HG03097 (cell line): ENCODE results near the gene VPS37C.

Experiments
- ATAC-seq: cut with Tn5 transposase; IDR thresholded peaks from one replicate; pipeline ENCODE4 v1.9.1; 2021; ENCODE audit not compliant: unreplicated experiment, low FRiP score

VPS37C gene

DNA sequence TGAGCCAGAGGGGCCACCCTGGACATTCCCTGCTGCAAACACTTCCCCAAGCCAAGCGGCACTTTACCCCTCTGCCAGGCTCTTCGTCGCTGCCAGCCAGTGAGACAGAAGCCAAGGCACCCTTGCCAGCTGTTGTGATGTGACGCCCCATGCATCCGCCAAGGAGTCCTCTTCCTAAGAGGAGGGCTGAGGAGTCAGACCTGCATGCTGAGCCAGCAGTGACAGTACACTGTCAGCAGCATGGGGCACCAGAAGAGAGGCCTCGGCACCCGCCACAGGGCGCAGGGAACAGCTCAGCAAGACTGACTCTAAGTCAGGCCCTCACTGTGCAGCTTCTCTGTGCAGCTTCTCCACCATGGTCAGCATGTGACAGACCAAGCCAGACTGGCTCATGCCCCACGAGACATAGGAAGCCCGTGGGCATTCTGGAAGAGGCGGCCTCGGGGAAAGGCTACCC is 26.4 kb downstream of the VPS37C start:
- ATAC-seq: no peak

DNA sequence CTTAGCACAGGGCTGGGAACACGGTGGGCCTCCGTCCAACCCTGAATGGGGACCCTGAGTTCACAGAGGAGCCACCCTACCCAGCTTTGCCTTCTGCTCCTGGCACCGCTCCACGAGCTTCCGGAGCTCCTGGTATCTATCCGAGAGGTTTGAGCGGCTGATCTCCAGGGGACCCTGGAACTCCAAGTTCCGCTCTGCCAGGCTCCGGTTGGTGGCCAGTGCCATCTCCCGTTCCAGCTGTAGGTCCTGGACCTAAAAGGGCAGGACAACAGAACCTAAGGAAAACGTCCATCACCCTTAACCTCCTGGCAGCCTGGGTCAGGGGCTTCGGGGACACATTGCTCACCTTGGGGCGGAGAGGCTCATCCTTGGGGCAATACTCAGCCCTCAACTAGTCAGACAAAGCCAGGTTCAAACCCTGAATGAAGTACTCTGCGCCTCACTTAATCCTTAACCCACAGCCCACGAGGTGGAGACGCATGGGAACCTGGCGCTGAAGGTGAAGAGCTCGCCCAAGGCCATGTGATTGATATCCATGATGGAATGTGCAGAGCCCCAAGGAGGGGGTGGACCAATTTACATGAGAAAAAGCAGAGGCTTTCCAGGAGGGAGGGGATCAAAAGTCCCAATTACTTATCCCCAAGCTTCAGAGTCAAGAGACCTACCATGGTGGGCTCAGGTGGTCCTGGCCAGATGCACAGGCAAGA is 27.1 kb downstream of the VPS37C start:
- no peak for ATAC-seq

DNA sequence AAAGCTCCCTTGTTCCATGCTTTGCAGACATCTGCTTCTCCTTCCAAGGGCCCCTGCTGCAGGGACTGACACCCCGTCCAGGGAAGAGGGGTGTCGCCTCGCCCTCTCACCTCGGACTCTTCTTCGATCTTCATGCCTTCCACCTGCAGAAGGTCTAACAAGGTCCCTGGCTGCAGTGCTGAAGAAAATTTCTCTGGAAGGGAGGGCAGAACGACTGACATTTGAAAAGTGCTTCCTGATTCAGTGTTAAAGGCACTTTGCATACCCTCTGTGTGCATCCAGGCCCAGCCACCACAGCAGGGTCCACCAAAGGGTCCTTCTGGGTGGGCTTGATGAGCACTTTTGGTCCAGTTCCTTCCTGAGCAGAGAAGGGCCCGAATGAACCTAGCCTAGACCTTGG is 28.1 kb downstream of the VPS37C start:
- no peak for ATAC-seq

DNA sequence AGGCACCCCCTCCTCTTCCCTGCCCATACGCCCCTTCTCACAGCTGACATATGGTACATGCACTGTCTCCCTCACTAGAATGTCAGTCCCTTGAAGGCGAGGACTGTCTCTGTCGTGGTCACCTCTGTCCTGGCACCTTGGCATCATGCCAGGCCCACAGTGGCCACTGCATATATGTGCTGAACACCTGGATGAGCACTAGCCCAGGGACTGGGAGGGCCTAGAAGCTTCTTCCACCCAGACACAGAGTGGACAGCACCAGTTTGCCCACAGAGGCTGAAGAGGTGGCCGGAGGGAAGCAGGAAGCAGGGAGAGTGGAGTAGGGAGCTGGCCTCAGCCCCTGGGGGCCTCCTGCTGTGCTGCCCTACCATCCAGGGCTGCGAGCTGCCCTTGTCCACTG is 28.6 kb downstream of the VPS37C start:
- ATAC-seq: no peak

DNA sequence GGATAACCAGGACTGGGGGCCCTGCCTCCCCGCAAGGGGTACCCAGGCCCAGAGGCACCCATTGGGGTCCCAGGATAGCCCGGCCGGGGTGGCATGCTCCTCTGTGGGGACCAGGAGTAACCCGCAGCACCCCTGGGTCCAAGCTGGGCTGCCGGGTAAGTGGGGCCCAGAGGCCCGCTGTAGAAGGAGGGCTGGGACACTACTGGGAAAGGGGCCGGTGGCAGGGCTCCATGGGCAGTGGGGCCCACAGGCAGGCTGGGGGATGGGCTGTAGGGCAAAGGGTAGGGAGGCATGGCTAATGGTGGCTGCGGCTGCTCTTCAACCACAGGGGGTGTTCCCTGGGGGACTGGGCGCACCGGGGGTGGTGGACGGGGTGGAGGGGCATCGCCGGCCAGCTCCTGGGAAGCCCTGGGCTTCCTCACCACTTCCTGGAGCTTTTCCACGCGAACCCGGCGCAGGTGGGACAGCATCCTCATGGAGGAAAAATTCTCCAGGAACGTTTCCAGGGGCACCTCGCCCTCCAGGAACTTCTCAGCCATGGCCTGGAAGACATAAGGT is 29.1 kb downstream of the VPS37C start:
- no peak for ATAC-seq

DNA sequence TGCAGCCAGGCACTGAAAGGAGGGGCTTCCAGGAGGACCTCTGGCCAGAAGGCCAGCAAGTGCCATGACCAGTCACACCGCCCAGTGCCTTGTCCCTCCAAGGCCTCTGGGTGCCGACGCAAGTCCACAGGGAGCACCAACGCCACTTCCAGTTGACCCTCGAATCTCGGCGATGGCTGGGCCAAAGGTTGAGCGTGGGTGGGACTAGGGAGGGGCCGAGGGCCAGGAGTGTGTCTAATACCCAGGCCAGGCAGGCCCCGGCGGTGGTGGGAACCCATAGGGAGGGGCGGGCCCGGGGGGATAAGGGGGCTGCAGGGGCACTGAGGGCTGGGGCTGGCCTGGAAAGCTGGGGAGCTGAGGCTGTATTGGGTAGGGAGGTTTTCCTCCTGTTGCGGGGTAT is 29.6 kb downstream of the VPS37C start:
- ATAC-seq: no peak

DNA sequence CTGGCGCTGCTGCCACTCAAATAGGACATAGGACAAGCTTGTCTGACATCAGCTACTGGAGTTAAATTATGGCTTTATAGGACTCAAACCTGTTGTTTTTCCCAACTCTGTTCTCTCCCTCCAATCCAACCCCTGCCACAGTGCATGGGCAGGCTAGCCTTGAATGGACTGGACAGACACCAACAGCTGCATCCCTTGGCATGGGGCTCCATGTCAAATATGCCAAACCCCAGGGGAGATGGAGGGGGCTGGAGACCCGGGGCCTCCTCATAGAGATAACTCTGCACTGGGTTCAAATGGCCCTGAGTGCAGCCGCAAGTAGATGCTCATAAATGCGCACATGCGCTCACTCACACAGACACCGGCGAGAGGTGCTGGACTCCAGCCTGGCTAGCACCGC is 30.0 kb downstream of the VPS37C start:
- ATAC-seq: no peak

DNA sequence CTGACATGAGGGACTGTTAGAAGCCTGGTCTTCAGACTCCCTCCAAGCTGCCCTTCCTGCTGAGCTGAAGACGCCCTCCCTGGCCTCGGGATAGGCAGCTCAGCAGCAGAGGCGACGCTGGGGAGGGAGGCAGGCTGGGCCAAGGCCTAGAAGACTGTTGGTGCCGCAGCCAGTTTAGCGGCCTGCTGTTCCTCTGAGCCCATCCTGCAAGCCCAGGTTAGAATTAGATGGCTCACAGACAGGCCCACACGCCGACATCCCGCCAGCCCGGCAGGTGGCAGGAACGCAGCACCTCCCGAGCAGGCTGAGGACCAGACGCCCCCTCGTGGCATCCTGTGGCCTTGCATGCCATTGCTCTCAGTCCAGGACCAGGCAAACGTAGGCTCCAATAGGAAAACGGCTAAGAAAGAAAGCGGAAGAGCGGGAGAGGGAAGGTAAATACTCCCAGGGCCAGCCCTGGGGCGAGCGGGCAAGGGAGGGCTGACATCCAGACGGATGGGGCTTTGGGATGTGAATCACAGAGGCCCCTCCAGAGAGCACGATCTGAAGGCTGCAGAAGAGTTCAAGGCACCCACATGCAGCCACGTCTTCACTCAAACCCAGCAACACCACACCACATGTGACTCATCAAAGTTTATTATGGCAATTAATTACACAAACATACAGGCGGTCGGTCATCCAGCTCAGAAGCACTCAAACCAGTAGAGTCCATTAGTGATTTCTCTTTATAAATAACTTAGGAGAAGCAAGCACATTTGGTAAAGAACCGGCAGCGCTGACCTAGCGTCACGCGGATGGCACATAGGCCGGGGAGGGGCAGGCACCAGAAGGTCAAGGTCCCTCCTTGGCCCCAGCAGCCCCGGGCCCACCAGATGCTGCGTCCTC is 31.3 kb downstream of the VPS37C start:
- ATAC-seq: peak; percentile 73

DNA sequence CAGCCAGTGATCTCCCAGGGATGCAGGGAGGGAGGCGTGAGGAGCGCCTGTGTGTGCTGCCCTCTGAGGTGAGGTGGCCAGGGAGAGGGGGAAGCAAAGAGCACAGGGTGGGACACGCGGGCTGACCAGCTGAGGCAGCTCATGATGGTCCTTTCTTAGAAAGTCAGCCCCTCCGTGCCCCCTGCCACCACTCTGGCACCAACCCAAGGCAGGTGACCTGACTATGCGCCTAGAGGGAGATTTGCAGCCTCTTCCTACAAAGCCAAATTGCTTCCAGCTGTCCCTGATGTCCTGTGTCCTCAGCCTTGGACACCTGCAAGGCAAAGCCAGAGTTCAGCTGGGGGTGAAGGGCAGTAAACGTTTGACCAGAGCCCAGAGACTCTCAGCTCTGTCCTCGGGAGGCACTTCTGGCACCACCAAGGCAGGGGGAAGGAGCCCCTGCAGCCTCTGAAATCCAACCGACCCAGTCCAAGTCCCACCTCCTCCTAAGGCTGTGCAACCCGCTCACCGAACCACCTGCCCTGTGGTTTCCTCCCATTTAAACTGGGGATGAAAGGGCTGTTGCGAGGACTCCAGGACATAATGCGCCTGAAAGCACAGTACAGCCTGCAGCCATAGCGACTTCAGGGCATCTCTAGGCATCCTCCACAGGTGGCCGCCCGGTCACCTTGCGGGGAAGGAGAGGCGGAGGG is 32.1 kb downstream of the VPS37C start:
- ATAC-seq: no peak

DNA sequence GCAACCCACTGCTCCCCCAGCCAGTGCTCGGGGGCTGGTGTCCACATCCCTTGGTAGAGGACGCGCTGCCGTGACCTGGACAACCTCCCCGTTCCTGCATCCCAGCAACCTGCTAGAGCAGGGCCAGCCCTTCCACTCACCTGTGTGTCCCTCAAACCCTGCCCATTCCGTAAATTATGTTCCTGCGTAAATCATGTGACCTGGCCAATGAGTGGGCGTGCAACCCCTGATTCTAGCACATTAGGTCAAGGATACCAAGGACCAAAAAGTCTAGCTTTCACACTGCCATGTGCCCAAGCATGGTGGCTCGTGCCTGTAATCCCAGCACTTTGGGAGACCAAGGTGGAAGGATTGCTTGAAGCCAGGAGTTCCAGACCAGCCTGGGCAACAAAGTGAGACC is 33.2 kb downstream of the VPS37C start:
- no peak for ATAC-seq

DNA sequence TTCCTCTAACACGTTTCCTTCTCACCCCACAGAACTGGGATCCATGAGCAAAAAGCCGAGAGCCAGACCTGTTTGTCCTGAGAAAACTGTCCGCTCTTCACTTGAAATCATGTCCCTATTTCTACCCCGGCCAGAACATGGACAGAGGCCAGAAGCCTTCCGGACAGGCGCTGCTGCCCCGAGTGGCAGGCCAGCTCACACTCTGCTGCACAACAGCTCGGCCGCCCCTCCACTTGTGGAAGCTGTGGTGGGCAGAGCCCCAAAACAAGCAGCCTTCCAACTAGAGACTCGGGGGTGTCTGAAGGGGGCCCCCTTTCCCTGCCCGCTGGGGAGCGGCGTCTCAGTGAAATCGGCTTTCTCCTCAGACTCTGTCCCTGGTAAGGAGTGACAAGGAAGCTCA is 35.0 kb downstream of the VPS37C start:
- ATAC-seq: no peak

DNA sequence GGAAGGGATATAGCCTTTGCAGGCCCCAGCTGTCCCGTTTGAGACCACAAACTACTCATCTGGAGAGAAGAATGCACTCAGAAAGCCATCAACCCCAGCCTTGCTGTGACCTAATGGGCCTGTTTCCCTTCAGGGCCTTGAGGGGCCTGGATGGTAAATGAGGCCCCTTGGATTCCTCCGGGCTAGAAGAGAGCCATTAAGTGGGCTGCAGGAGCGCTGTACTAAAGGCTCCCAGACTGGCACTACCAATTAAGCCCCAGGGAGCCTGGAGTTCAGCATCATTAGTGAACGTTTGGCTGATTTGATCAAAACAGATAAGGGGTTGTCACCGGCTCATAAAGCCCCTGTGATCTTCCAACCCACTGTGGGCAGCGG is 35.9 kb downstream of the VPS37C start:
- no peak for ATAC-seq

DNA sequence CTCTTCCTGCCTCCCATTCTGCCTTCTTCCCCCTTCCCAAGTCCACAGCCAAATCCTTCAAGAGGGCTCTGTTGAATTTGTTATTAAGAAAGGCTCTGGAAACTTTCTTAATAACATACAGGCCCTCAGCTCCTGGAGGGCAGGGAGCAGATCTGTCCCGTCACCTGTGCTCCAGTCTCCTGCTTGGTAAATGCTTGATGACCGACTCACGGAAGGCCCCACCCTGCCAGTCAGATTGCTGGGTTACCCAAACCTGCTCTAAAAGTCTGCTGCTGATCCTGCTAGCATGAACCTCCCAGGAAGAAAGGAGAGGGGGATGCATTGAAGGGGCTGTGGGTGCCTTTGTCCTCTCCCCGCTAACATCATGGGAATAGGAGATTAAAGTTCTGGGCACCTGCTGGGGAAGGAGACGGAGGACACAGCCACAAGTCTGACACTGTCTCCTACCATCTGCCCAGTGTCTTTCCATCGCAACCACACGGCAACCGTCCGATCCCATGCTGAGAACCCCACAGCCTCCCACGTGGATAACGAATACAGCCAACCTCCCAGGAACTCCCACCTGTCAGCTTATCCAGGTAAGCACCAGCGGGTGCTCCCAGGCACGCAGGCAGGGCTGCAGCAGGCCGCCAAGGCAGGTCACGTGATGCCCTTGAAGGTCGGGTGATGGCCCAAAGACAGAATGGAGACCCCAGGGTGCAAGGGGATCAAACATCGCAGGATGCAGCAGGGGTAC is 36.5 kb downstream of the VPS37C start:
- ATAC-seq: no peak

DNA sequence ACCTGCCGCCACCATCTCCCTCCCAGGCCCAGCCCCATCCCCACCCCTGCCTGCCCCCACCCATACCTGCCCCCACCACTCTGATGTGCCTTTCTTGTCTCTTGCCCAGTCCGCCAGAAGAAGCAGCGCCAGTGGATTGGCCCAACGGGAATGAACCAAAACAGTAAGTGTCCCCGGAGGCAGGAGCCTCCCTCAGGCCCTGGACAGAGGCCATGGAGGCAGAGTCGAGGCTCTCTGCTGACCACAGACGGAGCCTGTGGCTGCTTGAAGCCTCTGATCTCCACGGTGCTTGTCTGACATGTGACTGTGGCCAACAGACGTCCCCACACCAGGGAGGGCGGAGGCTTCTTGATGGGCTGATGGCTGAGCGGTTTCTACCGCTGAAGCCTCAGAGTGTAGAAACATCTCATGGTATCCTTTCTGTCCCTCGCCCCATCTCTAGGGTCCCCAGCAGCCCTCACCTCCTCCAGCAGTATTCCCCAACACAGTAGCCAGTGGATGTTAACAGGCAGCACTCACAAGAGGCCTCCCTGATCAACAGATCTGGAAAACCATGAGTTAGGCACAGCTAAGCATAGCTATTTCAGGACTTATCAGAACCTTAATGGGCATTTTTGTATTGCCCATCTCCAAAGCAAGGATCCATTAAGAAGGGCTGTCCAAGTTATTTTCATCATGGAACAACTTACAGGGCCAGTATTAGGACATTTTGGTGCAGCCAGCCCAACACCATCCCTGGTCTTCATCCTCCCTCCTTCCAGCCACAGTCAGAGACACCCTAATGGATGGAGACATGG is 37.3 kb downstream of the VPS37C start:
- ATAC-seq: no peak

DNA sequence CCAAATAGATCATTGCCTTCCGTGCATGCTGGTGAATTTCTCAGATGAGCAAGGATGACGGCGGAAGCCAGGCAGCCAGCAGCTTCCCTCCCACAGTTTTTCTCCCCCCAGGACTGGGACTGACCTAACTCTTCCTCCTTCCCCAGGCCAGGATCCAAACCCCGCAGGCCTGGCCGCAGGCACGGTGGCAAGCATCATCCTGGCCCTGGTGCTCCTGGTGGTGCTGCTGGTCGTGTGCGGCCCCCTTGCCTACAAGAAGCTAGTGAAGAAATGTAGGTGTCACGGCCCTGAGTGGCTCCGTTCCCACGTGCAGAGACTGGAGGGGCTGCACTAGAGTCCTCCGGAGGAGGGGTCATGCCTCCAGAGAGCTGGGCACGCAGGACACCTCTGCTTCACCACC is 38.5 kb downstream of the VPS37C start:
- ATAC-seq: no peak

DNA sequence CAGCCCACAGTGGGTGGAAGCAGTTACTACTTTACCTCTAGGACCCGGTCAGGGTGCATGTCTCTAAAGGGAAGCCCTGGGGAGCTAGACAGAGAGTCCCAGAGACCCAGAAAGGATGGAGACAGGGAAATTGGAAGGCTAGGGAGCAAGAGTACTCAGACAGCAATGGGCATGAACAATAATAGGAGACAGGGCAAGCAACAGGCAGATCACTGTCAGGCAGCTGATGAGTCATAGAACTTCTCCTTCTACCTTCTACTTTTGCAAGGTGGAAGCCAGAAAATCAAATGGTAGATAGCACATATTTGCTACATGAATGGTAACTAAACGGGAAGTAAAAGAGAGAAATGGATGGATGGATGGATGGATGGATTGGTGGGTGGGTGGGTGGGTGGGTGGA is 39.3 kb downstream of the VPS37C start:
- ATAC-seq: no peak

DNA sequence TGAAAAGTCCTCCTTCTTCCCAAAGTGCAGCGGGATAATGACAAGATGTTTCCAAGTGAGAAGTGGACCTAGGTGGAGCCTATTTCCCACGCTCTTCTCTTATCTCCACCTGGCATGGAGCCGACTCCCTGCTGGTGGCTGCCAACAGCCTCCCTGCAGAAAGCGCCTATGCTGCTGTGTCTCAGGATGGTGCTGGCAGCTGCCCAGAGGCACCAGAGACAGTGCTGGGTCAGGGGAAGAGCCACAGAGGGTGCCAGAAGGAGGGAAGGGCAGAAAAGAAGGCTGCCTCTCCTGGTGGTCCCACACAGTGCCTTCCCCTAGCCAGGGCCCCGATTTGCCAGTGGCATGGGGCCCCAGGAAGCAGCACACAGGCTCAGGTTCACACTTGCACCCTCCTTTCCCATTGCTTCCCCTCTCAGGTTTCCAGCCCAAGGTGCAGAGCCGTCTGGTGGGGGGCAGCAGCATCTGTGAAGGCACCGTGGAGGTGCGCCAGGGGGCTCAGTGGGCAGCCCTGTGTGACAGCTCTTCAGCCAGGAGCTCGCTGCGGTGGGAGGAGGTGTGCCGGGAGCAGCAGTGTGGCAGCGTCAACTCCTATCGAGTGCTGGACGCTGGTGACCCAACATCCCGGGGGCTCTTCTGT is 39.9 kb downstream of the VPS37C start:
- no peak for ATAC-seq

DNA sequence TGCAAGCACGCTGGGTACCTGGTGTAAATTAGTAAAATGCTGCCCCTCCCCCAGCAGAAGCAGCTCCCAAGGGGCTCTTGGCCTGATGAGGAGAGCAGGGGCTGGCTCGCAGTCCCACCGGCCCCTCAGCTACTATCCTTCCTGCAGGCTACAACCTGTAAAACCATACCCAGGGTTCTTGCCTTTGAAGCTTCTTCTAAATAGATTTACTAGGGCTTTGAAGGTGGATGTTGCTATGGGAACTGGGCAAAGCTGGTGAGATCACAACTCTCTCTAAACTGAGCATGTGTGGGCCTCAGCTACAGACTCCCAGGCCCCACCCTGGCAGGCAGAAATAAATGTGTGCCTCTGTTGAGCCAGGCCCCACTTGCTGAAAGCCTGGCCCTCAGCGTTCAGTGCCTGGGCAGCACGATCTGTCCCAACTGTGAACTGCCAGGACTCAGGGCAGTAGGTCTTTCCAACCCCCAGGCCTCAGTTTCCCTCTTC is 40.5 kb downstream of the VPS37C start:
- ATAC-seq: no peak

DNA sequence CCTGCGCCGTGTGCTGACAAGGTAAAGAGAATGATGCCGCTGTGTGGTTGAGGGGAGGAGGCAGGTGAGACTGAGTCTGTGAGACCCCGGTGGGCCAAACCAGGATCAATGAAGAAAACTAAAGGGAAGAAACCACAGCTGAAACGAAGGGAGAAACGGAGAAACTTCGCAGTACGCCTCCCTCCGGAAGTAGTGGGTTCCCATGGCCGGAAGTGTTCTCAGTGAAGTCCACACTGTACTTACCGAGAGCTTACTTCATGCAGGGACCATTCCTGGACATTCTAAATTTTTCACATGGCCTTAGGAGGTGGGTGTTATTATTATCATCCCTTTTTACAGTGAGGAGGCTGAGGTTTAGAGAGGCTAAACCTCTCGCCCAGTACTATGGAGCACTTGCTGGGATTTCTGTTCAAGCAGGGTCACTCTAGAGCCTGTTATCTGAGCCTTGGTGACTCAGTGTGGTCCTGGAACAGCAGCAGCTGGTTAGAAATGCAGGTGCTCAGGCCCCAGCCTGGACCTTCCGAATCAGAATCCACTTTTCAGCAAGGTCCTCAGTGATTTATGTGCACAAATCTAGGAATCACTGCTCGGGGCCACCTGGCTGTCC is 41.0 kb downstream of the VPS37C start:
- no peak for ATAC-seq
